HG03442 (cell line): ENCODE results near the gene PUSL1.

Experiments
- ATAC-seq: cut with Tn5 transposase; IDR thresholded peaks from one replicate; pipeline ENCODE4 v1.9.1; 2021; ENCODE audit warnings: mild to moderate bottlenecking, moderate library complexity; ENCODE audit not compliant: unreplicated experiment

The PUSL1 gene

DNA sequence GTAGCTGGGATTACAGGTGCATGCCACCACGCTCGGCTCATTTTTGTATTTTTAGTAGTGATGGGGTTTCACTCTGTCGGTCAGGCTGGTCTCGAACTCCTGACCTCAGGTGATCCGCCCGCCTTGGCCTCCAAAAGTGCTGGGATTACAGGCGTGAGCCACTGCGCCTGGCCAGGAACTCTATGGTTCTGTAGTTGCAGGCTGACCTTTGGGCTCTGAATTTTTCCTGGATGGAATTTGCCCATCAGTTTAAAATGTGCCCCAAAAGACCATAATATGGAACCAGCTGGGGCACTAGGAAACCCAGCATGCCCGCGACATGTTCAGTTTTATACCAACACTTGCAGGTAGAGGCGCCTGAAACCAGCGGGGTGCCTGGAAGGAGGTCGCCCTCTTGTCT, 29.8 kb upstream of the PUSL1 start:
- ATAC-seq = no peak

DNA sequence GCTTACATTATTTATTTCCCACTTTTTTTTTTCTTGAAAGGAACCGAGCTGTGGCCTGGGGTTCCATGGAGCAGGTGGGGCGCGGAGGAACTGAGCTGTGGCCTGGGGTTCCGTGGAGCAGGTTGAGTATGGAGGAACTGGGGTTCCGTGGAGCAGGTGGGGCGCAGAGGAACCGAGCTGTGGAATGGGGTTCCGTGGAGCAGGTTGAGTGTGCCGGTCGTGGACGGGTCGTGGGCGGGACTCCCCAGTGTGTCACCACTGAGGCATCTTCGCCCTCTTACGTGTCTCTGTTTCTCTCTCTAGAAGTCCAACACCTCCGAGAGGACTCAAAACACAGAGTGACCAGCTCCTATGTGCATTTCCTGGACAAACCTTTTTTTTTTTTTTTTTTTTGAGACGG, 29.4 kb upstream of the PUSL1 start:
- ATAC-seq = no peak

DNA sequence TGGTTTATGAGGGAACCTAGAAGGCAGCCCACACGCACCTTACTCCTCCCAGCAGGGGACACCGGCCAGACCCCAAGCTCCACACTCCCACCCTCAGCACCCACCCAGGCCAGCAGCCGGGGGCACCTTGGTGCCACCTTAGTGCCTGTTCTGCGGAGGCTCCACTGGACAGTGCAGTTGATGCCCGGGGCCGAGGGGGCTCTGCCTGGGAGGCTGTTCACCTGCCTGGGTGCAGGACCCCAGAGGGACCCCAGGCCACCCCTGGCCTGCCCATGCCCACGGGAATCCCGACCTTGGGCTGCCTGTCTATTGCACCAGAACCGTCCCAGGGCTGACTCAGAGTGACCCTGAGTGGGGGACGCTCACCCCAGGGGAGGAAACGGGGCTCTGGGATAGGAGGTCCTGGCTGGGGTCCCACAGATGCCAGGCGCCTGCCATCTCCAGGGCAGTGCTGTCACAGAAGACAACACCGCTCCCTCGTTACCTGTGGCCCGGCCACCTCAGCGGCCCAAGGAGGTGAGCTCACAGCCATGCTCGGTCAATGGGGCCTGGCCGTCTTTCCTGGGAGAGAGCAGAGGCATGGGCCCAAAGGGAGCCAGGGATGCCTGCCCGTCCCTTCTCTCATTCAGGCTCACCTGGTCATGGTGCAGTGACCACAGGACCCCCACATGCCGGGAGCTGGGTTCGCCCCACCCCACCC, 27.5 kb upstream of the PUSL1 start:
- ATAC-seq = no peak

DNA sequence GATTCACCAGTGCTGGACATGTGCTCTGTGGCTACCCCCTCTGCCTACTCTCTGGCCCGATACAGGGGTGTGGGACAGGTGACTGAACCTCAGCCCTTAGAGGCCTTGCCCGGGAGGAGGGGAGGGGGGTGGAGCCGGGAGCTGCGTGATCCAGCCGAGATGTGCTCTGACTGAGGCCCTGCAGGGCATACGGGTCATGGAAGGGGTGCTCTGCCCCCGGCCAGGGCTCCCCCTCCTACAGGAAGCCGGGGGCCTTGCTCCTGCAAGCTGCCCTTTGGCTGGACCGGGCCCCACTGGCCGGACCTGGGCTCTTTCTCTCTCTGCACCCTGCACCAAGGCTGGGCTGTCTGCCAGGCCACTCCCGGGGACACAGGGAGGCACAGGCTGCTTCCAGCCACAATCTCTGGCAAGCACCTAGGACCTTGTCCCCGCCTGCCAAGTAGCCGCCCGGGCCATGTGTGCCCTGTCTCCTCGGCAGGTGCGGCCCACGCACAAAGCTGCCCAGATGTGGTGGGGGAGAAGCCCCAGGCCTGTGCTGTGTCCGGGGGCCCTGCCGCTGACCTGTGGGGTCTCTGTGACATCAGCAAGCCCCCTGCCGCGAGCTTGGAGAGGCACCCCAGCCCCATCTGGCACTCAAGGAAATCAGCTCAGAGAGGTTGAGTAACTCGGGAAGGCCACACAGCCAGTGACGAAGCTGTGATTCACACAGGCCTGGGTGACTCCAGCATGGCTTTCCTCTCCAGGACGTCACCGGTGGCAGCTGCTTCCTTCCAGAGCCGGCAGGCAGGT, 26.7 kb upstream of the PUSL1 start:
- no peak for ATAC-seq

DNA sequence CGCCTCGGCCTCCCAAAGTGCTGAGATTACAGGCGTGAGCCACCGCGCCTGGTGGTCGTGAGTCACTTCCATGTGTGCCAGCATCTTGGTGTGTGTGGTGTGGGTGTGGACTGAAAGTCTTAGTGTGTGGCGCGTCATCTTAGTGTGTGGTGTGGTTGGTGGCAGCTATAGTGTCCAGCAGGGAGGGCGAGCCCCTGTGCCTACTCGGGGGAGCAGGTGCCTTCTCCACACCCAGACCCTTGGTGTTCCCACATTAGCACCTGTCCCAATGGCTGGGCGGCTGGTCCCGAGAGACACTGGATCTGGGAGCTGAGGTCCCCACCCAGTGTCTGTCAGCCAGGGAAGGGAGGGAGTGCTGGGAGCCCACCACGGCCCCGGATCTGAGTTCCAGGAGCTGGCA, 25.4 kb upstream of the PUSL1 start:
- ATAC-seq = no peak

DNA sequence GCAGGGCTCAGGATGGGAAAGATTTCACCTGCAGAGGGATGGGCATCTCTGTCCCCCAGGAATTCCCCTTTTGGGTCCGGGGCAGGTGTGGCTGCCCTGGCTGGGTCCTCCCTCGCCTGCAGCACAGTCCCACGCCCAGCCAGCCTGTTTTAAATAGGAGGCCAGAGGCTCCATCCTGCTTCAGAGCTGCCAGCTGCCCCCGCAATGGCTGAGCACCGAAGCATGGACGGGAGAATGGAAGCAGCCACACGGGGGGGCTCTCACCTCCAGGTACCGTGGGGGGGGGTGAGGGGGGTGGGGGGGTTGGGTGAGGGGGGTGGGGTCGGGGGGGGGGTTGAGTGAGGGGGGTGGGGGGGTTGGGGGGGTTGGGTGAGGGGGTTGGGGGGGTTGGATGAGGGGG, 24.6 kb upstream of the PUSL1 start:
- no peak for ATAC-seq

DNA sequence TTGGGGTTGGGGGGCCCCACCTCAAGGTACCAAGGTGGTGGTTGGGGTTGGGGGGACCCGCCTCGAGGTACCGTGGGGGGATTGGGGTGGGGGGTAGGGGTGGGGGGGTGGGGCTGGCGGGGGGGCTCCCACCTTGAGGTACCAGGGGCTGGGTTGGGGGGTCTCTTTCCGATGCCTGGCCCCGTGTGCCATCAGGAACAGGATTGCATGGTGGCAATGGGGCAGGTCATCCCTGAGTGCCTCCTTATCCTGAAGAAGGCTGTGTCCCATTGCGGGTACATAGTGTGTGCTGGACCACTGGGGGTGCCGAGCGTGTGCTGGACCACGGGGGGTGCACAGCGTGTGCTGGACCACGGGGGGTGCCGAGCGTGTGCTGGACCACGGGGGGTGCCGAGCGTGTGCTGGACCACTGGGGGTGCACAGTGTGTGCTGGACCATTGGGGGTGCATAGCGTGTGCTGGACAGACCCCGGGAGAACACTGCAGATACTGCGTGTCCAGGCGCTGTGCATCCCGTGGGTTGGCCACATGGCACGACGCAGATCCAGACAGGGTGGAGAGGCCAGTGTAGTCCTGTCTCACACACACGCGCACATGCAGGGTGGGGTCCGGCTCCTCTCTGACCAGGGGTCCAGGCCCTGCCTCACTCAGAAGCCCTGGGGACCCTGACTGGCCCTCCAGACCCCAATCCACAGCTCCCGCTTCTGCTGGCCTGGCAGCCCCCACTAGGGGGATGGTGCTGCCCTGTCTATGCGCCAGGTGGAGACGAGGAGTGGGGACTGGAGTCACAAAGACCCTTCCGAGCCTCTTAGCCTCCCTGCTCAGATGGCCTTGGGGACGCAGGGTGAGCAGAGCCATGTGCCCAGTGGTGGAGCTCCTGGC, 23.9 kb upstream of the PUSL1 start:
- ATAC-seq = no peak

DNA sequence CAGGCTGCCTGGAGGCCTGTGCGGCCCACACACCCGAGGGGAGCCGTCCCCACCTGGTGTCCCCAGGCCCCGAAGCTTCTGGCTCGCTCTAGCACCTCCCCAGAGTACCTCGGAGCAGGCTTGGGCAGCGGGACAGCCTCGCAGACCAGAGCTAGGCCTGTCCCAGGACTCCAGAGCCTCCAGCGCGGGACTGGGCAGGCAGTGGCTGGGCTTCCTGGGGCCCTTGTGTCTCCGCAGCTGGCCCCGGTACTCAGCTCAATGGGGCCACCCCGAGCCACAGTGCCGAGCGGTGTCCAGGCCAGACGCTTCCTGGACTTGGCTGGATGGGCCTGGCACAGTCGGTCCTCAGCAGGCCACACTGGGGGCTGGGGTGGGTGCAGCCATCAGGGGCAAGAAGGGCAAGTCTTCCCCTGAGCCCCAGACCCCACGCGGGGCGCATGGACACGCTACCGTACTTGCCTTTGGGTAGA, 23.3 kb upstream of the PUSL1 start:
- ATAC-seq = no peak

DNA sequence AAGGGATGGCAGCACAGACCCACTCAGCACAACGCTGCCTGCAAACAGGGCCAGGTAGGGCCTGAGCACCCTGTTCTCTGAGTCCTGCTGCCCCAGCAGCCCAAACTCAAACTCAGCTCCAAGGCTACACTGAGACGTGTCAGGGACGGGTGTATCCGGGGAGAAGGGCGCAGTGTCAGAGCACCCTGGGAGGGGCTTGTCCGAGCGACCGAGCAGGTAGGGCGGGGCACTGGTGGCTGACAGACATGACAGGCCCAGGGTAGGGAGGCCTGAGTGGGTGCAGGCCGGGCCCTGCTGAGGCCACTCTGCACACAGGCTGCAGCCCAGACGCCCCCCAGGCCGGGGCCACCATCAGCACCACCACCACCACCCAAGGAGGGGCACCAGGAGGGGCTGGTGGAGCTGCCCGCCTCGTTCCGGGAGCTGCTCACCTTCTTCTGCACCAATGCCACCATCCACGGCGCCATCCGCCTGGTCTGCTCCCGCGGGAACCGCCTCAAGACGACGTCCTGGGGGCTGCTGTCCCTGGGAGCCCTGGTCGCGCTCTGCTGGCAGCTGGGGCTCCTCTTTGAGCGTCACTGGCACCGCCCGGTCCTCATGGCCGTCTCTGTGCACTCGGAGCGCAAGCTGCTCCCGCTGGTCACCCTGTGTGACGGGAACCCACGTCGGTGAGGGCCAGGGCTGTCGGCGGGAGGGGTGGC, 22.6 kb upstream of the PUSL1 start:
- no peak for ATAC-seq

DNA sequence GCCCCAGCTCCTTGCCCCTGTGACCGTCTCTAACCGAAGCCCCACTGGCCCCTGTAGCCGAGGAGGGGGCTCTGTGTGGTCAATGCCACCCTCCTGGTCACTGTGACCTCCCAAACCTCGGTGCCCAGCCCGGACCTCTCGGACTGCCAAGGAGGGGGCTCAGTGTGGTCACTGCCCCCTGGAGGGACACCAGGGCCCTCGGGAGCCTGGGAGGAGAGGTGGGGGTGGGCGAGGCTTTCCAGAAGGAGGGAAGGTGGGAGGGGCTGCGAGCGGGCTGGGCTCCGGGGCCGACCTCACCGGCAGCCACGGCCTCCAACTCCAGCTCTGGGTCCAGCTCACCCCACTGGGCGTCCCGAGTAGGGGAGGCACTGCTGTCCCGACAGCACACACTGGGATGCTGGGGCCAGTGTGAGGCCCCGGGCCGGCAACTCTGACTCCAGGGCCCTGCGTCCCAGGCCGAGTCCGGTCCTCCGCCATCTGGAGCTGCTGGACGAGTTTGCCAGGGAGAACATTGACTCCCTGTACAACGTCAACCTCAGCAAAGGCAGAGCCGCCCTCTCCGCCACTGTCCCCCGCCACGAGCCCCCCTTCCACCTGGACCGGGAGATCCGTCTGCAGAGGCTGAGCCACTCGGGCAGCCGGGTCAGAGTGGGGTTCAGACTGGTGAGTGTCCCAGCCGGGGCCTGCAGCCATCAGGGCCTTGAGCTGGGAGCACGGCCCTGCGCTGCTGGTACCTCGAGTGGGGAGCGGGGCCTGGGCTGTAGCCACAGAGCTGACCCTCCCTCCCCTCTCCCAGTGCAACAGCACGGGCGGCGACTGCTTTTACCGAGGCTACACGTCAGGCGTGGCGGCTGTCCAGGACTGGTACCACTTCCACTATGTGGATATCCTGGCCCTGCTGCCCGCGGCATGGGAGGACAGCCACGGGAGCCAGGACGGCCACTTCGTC, 21.8 kb upstream of the PUSL1 start:
- ATAC-seq = no peak

DNA sequence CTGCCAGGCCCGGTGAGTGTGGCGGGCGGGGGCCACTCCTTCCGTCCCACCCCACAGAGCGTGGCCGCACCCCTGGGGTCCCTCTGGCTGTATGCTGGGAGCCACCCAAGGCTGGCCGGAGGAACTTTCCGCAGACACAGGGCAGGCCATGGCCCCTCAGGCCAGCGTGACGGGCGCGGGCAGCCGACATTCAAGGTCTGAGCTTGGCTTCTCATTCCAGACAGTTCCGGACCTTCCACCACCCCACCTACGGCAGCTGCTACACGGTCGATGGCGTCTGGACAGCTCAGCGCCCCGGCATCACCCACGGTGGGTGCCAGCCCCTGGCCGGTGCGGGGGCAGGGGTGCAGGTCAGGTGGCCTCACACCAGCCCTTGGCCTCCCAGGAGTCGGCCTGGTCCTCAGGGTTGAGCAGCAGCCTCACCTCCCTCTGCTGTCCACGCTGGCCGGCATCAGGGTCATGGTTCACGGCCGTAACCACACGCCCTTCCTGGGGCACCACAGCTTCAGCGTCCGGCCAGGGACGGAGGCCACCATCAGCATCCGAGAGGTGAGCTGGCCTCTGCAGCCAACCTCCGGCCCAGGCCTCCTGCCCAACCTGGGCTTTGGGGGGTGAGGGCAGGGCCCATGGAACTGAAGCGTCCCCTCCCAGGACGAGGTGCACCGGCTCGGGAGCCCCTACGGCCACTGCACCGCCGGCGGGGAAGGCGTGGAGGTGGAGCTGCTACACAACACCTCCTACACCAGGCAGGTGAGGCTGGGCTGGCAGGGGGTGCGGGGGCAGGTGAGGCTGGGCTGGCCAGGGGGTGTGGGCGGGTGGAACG, 20.9 kb upstream of the PUSL1 start:
- ATAC-seq = no peak

DNA sequence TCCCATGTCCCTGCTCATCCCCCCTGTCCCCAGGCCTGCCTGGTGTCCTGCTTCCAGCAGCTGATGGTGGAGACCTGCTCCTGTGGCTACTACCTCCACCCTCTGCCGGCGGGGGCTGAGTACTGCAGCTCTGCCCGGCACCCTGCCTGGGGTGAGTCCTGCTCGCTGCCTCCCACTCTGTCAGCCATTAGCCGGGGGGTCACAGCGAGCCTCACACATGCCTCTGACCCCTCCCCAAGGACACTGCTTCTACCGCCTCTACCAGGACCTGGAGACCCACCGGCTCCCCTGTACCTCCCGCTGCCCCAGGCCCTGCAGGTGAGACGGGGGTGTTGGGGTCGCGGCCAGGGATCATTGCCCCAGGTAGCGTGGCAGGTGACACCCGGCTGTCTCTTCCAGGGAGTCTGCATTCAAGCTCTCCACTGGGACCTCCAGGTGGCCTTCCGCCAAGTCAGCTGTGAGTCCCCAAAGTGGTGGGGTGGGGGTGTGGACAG, 18.1 kb upstream of the PUSL1 start:
- no peak for ATAC-seq

DNA sequence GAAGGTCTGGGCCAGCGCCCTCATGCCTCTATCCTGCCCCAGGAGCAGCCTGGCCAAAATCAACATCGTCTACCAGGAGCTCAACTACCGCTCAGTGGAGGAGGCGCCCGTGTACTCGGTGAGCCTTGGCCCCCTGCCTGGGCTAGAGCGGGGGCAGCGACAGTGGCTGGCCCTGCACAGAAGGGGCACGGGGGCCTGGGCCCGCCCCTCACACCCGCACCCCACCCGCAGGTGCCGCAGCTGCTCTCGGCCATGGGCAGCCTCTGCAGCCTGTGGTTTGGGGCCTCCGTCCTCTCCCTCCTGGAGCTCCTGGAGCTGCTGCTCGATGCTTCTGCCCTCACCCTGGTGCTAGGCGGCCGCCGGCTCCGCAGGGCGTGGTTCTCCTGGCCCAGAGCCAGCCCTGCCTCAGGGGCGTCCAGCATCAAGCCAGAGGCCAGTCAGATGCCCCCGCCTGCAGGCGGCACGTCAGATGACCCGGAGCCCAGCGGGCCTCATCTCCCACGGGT, 17.3 kb upstream of the PUSL1 start:
- ATAC-seq = no peak

DNA sequence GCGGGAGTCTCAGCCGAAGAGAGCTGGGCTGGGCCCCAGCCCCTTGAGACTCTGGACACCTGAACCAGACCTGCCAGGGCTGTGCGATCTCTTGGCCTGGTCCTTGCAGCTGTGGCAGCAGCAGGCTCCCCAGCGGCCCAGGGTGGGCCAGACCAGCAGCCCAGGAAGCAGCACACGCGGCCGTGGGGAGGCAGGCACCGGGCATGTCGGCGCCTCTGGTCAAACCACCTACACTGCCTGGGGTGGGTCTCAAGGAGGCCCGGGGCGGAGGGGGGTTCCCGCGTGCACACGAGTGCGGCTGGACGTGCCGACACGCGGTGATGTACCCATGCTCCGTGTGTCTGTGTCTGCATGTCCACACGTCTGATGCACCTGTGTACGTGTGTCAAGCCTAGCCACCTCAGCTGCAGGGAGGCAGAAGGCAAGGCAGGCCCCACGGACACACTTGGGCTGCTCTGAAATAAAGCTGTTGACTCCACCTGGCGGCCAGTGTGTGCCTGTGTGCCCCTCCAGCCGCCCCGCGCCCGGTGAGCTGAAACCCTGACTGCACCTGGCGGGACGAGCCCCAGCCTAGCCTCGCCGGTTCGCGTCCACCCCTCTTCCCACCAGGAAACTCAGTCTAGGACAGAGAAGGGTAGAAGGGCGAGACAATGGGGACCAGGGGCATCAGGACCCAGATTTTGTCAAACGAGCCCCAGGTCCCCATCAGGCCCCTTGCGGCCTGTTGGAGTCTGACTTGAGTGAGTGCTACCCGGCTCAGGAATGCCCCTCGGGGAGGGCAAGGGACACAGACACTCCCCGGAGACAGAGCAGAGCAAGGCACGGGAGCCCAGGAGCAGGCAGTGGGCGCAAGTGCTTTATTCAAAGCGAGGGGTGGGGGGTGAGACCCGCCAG, 16.6 kb upstream of the PUSL1 start:
- ATAC-seq = no peak

DNA sequence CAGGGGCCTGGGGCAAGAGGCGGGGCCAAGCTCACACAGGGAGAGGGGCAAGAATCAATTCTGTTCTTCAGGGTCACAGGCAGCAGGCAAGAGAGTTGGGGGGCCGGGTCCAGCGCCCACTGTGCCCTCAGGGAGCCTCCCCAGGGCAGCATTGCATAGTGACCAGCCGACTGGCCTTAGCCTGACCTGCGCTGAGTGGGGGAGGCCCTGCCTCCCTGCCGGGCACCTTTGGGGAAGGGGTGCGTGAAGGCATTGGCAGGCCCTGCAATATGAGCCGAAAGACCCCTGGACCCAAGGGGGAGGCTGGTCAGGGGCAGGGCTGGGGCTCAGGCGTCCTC, 16.0 kb upstream of the PUSL1 start:
- ATAC-seq = no peak

DNA sequence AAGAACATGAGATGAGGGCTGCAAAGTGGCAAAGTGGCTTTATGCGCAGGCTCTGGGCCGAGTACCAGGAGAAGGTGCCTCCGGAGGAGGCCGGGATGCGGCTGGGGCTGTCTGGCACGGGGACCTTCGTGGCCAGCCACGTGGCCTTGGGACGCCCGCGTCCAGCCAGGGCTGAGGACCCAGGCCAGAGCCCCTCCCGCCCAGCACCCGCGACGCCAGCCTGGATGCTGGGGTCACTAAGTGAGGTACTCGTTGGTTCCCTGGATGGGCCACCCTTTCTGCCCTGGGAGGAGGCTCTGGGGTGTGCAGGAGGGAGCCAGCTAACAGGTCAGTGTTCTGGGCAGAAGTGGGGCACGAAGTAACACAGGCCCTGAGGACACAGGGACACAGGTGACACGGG, 15.5 kb upstream of the PUSL1 start:
- ATAC-seq = no peak
